HUES48 (cell line): ENCODE data around the gene ADCK1.
"Not testable (repeated sequence)": the region's sequence is repeated elsewhere in the genome, so short reads cannot be mapped to it uniquely, and the experiment has no call there.

Source experiments
- H3K27ac ChIP-seq: one replicate; pipeline ENCODE4 v1.7.0; 2013; ENCODE audit warnings: low read depth, low read length, inconsistent platforms
- H3K27me3 ChIP-seq: 2 replicates; pipeline ENCODE4 v1.6.1; 2013; ENCODE audit warnings: mild to moderate bottlenecking, low read length; ENCODE audit not compliant: control insufficient read depth, insufficient read depth
- H3K36me3 ChIP-seq: 2 replicates; pipeline ENCODE4 v1.6.1; 2013; ENCODE audit warnings: low read length; ENCODE audit not compliant: control insufficient read depth, insufficient read depth
- H3K4me1 ChIP-seq: 2 replicates; pipeline ENCODE4 v1.6.1; 2013; ENCODE audit warnings: mild to moderate bottlenecking, low read length; ENCODE audit not compliant: control insufficient read depth, insufficient read depth
- H3K4me3 ChIP-seq: 2 replicates; pipeline ENCODE4 v1.5.1; 2013; ENCODE audit warnings: mild to moderate bottlenecking, low read depth, low read length
- H3K9ac ChIP-seq: 2 replicates; pipeline ENCODE4 v1.6.1; 2013; ENCODE audit warnings: mild to moderate bottlenecking, low read depth, low read length, moderate library complexity
- H3K9me3 ChIP-seq: 2 replicates; pipeline ENCODE4 v1.6.1; 2013; ENCODE audit warnings: low read length; ENCODE audit not compliant: control insufficient read depth, insufficient read depth

ADCK1 gene

GRCh38 chr14:77882636-77883035 is 82.7 kb downstream of the ADCK1 start:
- Histone ChIP-seq H3K27me3 (no peaks in the 10 kb centered on the region), H3K9me3 (no peaks in the 10 kb centered on the region), H3K27ac (no peak overlapping the region), H3K36me3 (no peaks in the 10 kb centered on the region), H3K9ac (no peak overlapping the region), H3K4me3 (no peak overlapping the region), H3K4me1 (no peaks in the 10 kb centered on the region)

DNA sequence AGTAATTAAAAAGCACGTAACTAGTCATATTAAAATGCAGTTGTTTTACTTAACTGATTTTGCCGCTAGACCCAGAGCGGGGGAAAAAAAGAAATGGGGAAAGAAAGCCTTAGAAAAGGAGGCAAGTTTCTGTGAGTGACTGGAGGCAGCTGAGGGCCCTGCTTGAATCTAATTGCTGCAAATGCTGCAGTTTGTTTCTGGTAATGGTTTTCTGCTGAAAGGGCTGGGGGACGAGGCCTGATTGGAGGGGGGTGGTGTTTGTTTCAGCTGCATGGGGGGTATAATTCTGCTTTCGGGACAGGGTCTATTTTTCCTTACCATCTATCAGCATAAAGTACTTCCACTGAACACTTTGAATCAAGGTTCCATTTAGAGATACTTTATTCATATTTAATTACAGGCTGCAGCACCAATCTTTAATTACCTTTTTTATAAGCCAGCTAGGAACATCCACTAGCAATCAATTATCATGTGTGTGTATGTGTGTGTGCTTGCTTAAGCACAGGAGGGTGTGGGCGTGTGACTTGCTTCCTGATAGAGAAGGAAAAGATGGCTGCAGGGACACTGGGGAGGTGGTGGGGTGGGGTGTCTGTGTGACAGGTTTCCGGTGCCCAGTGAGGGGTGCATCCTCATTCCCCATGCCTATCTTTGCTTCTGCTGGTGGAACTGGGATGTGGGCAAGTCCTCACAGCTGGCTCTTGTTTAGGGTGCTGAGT is 83.4 kb downstream of the ADCK1 start:
- H3K9ac ChIP-seq = no peak overlapping the region
- no peaks in the 10 kb centered on the region for H3K4me1 ChIP-seq
- no peak overlapping the region for H3K4me3 ChIP-seq
- H3K36me3 ChIP-seq = no peaks in the 10 kb centered on the region
- no peaks in the 10 kb centered on the region for H3K9me3 ChIP-seq
- H3K27ac ChIP-seq = no peak overlapping the region
- H3K27me3 ChIP-seq = no peaks in the 10 kb centered on the region

GRCh38 chr14:77883847-77884238 is 83.9 kb downstream of the ADCK1 start:
- Histone ChIP-seq H3K9ac (no peak overlapping the region), H3K27ac (no peak overlapping the region), H3K36me3 (no peaks in the 10 kb centered on the region), H3K4me1 (no peaks in the 10 kb centered on the region), H3K4me3 (no peak overlapping the region), H3K9me3 (no peaks in the 10 kb centered on the region), H3K27me3 (no peaks in the 10 kb centered on the region)

GRCh38 chr14:77885367-77885766 is 85.5 kb downstream of the ADCK1 start:
- Histone ChIP-seq H3K27me3 (no peaks in the 10 kb centered on the region), H3K9ac (no peak overlapping the region), H3K36me3 (no peaks in the 10 kb centered on the region), H3K27ac (no peak overlapping the region), H3K9me3 (no peaks in the 10 kb centered on the region), H3K4me1 (no peaks in the 10 kb centered on the region), H3K4me3 (no peak overlapping the region)

DNA sequence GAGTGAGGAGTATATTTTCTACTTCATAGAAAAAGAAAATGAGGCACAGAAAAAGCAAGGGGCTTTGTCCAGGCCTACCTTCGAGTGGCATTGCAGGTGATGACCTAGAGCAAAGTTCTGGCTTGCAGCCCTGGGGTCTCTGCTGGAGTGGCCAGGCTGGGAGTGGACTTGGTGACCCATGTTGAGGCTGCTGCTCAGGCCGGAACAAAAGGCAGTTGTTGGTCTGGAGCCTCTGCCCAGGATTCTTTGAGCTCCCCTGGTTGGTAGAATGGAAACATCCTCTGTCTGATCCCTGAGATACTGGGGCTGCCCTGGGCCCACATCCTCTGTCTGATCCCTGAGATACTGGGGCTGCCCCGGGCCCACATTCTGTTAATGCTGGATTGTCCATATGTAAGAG is 86.1 kb downstream of the ADCK1 start:
- Histone ChIP-seq H3K9me3 (no peaks in the 10 kb centered on the region), H3K4me3 (no peak overlapping the region), H3K4me1 (no peaks in the 10 kb centered on the region), H3K9ac (no peak overlapping the region), H3K27ac (no peak overlapping the region), H3K27me3 (no peaks in the 10 kb centered on the region), H3K36me3 (no peaks in the 10 kb centered on the region)

DNA sequence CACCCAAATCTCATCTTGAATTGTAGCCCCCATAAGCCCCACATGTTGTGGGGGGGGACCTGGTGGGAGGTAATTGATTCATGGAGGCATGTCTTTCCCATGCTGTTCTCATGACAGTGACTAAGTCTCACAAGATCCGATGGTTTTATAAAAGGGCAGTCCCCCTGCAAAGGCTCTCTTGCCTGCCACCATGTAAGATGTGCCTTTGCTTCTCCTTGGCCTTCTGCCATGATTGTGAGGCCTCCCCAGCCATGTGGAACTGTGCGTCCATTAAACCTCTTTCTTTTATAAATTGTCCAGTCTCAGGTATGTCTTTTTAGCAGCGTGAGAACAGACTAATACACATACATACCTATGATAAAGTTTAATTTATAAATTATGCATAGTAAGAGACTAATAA is 89.0 kb downstream of the ADCK1 start:
- H3K9ac ChIP-seq, H3K27me3 ChIP-seq, H3K4me1 ChIP-seq, H3K36me3 ChIP-seq, H3K4me3 ChIP-seq, H3K9me3 ChIP-seq, H3K27ac ChIP-seq: not testable (repeated sequence)

- Histone ChIP-seq H3K9ac (no peak overlapping the region), H3K27ac (no peak overlapping the region), H3K36me3 (no peaks in the 10 kb centered on the region), H3K4me1 (no peaks in the 10 kb centered on the region), H3K4me3 (no peak overlapping the region), H3K9me3 (no peaks in the 10 kb centered on the region), H3K27me3 (no peaks in the 10 kb centered on the region)
These were observed 90.1 kb downstream of the ADCK1 start for GRCh38 chr14:77889971-77890442.

- no peaks in the 10 kb centered on the region for H3K27me3 ChIP-seq
- no peaks in the 10 kb centered on the region for H3K36me3 ChIP-seq
- no peak overlapping the region for H3K27ac ChIP-seq
- H3K4me1 ChIP-seq = no peaks in the 10 kb centered on the region
- H3K4me3 ChIP-seq = no peak overlapping the region
- no peaks in the 10 kb centered on the region for H3K9me3 ChIP-seq
- H3K9ac ChIP-seq = no peak overlapping the region
These were observed 91.0 kb downstream of the ADCK1 start for GRCh38 chr14:77890873-77891272.

DNA sequence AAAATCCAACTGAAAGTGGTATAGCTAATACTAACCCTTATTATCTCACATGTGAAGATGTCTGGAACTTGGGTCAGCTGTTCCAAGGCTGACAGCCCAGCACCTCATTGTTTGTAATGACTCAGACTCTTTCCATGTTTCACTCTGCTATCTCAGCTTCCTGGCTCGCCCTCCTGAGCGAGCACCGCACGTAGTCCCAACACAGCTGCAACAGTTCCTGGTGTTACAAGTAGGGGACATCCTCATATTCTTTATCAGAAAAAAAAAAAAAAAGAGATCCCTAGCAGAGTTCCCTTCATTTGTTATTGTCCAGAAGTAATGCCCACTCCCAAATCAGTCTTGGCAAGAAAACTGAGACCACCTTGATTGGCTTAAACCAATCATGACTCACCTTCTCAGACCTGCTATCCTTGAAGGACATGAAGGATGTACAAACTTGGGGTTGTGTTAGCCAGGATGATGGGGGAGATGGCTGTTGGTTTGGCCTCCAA is 92.5 kb downstream of the ADCK1 start:
- Histone ChIP-seq H3K9me3 (no peaks in the 10 kb centered on the region), H3K4me3 (no peak overlapping the region), H3K4me1 (no peaks in the 10 kb centered on the region), H3K36me3 (no peaks in the 10 kb centered on the region), H3K9ac (no peak overlapping the region), H3K27ac (no peak overlapping the region), H3K27me3 (no peaks in the 10 kb centered on the region)

GRCh38 chr14:77892890-77893484 is 93.1 kb downstream of the ADCK1 start:
- Histone ChIP-seq H3K9me3 (no peaks in the 10 kb centered on the region), H3K27ac (no peak overlapping the region), H3K9ac (no peak overlapping the region), H3K4me1 (no peaks in the 10 kb centered on the region), H3K36me3 (no peaks in the 10 kb centered on the region), H3K27me3 (no peaks in the 10 kb centered on the region), H3K4me3 (no peak overlapping the region)

GRCh38 chr14:77897374-77897773 is 97.5 kb downstream of the ADCK1 start:
- no peaks in the 10 kb centered on the region for H3K9me3 ChIP-seq
- no peak overlapping the region for H3K27ac ChIP-seq
- H3K9ac ChIP-seq = no peak overlapping the region
- H3K27me3 ChIP-seq = no peaks in the 10 kb centered on the region
- H3K36me3 ChIP-seq = no peaks in the 10 kb centered on the region
- no peaks in the 10 kb centered on the region for H3K4me1 ChIP-seq
- no peak overlapping the region for H3K4me3 ChIP-seq
